Measurements from ENCODE around the gene SBF2.

SBF2 gene

GRCh38 chr11:9738116-9738515, 555.9 kb downstream of the SBF2 start:
- no peak for DNase-seq

GRCh38 chr11:9736365-9736764, 557.7 kb downstream of the SBF2 start:
- DNase-seq: no peak

- DNase-seq: no peak
Measured at GRCh38 chr11:9735919-9736318, 558.1 kb downstream of the SBF2 start.

- DNase-seq: no peak
Measured at GRCh38 chr11:9735236-9735635, 558.8 kb downstream of the SBF2 start.

- DNase-seq: no peak
Measured at GRCh38 chr11:9733212-9733611, 560.8 kb downstream of the SBF2 start.

GRCh38 chr11:9732453-9732852, 561.6 kb downstream of the SBF2 start:
- DNase-seq: no peak

GRCh38 chr11:9731256-9731655, 562.8 kb downstream of the SBF2 start:
- DNase-seq: no peak

Data from T-helper 2 cell (primary cell).